B cell (primary cell): ENCODE measurements around the gene HASPIN. TPM values are rescaled to one million over a fixed set of nuclear protein-coding genes. Genes with fewer than 3 reads are reported as not detected.

Source experiments
- ATAC-seq: fragments of 200-7000 bp; cut with Tn5 transposase; one replicate; pipeline ENCODE4 v1.10.0; 2021; ENCODE audit warnings: low read depth, mild to moderate bottlenecking, moderate number of reproducible peaks, moderate library complexity
- CTCF ChIA-PET: fragments of 350-600 bp; sonication (Branson Sonifier 250); formaldehyde crosslinking; loops from one replicate; lab custom pipeline; 2021; ENCODE audit warnings: antibody characterized with exemption, inconsistent platforms; lab: Charles Lee
- POLR2A ChIA-PET: fragments of 350-600 bp; sonication (Branson Sonifier 250); formaldehyde crosslinking; loops from one replicate; lab custom pipeline; 2021; ENCODE audit warnings: antibody characterized with exemption; lab: Charles Lee
- DNase-seq: peaks from one replicate; pipeline ENCODE4 v3.0.0; 2013
- H2AFZ ChIP-seq: 2 replicates; pipeline ENCODE4 v1.6.1; 2012; ENCODE audit warnings: mild to moderate bottlenecking, low read depth, low read length; ENCODE audit not compliant: insufficient read depth, poor library complexity, severe bottlenecking
- H3K27ac ChIP-seq, 2 donors: 1 replicate in 1 of 2; 2 replicates in 1 of 2; pipeline ENCODE4 v1.5.1; 2012 to 2013; ENCODE audit warnings: low read length in 2 of 2, mild to moderate bottlenecking in 2 of 2, moderate library complexity in 1 of 2
- H3K27me3 ChIP-seq, 4 experiments: fragments of 200-600 bp in 1 of 4; sonication (generic) in 1 of 4; replicated peaks in 1 of 4; 1 replicate in 2 of 4; 2 replicates in 2 of 4; pipeline versions ENCODE4 v1.6.1 to v1.7.0; 2013 to 2016; ENCODE audit warnings: low read length in 3 of 4, mild to moderate bottlenecking in 2 of 4, mixed read lengths in 1 of 4, moderate library complexity in 1 of 4; ENCODE audit not compliant: insufficient read depth in 4 of 4, control insufficient read depth in 3 of 4; ENCODE audit errors: control extremely low read depth in 1 of 4
- H3K36me3 ChIP-seq, 2 experiments: replicated peaks in 1 of 2; 1 replicate in 1 of 2; 2 replicates in 1 of 2; pipeline versions ENCODE4 v1.6.1 to v1.7.1; 2013; ENCODE audit warnings: low read length in 1 of 2; ENCODE audit not compliant: insufficient read depth in 2 of 2, control insufficient read depth in 1 of 2; ENCODE audit errors: control extremely low read depth in 1 of 2, extremely low read depth in 1 of 2
- H3K4me1 ChIP-seq, 2 donors: fragments of 200-600 bp in 1 of 2; sonication (generic) in 1 of 2; 1 replicate in 1 of 2; 2 replicates in 1 of 2; pipeline versions ENCODE4 v1.5.1 to v1.6.1; 2013 to 2017; ENCODE audit warnings: low read length in 2 of 2; ENCODE audit not compliant: control insufficient read depth in 2 of 2, insufficient read depth in 2 of 2
- H3K4me2 ChIP-seq: replicated peaks from 2 replicates; pipeline ENCODE3; 2012; ENCODE audit warnings: mild to moderate bottlenecking, low read depth, low read length; ENCODE audit not compliant: poor library complexity, severe bottlenecking
- H3K4me3 ChIP-seq, 5 experiments: fragments of 200-600 bp in 1 of 5; sonication (generic) in 1 of 5; 1 replicate in 3 of 5; 2 replicates in 2 of 5; pipeline versions ENCODE4 v1.5.1 to v1.7.0; 2011 to 2016; ENCODE audit warnings: low read length in 4 of 5, mild to moderate bottlenecking in 4 of 5, low read depth in 2 of 5, control low read depth in 1 of 5, moderate library complexity in 1 of 5; ENCODE audit not compliant: insufficient read depth in 1 of 5; ENCODE audit errors: control extremely low read depth in 1 of 5, extremely low read depth in 1 of 5
- H3K79me2 ChIP-seq: fragments of 200-600 bp; sonication (generic); one replicate; pipeline ENCODE4 v1.6.0; 2016; ENCODE audit warnings: low read length; ENCODE audit not compliant: control insufficient read depth, insufficient read depth
- H3K9ac ChIP-seq: fragments of 200-600 bp; sonication (generic); 2 replicates; pipeline ENCODE4 v1.6.1; 2017; ENCODE audit warnings: mild to moderate bottlenecking, low read length, moderate library complexity
- H3K9me3 ChIP-seq, 3 donors: one replicate each; pipeline versions ENCODE4 v1.6.1 to v1.7.1; 2013; ENCODE audit warnings: low read length in 2 of 3; ENCODE audit not compliant: control insufficient read depth in 2 of 3, insufficient read depth in 1 of 3; ENCODE audit errors: control extremely low read depth in 1 of 3
- H4K20me1 ChIP-seq: 2 replicates; pipeline ENCODE4 v1.6.0; 2012; ENCODE audit warnings: mild to moderate bottlenecking, low read length; ENCODE audit not compliant: insufficient read depth, control insufficient read depth, poor library complexity, severe bottlenecking
- H3K27ac Mint-ChIP-seq: one replicate; pipeline ENCODE4 v1.8.0; 2021; ENCODE audit warnings: mixed read lengths
- H3K27me3 Mint-ChIP-seq: one replicate; pipeline ENCODE4 v1.8.0; 2021; ENCODE audit warnings: mixed read lengths
- H3K4me1 Mint-ChIP-seq: one replicate; pipeline ENCODE4 v1.8.0; 2021; ENCODE audit warnings: mixed read lengths
- H3K4me3 Mint-ChIP-seq: one replicate; pipeline ENCODE4 v1.8.0; 2021; ENCODE audit warnings: mixed read lengths
- H3K9me3 Mint-ChIP-seq: one replicate; pipeline ENCODE4 v1.8.0; 2022; ENCODE audit warnings: mixed read lengths; ENCODE audit not compliant: insufficient read depth
- EZH2 ChIP-seq: IDR thresholded peaks from 2 replicates; pipeline ENCODE4 v1.6.1; 2012; ENCODE audit warnings: borderline replicate concordance, low read depth, mild to moderate bottlenecking, moderate library complexity, low read length; ENCODE audit not compliant: insufficient read depth, poor library complexity, severe bottlenecking
- WGBS: methylation state at CpG from one replicate; pipeline ENCODE4 v1.1.5; 2013; ENCODE audit warnings: missing lambda C conversion rate; ENCODE audit not compliant: insufficient coverage; 5-methylcytosine and 5-hydroxymethylcytosine counted together
- intact Hi-C: fragments of 100-400 bp; cut with micrococcal nuclease; formaldehyde crosslinking; loops from one replicate; pipeline ENCODE4 v1.10.0; 2022
- polyA plus RNA-seq: library from polyadenylated mRNA; depleted of rRNA; stranded (reverse); fragments of >200 nt; gene quantifications from 2 replicates; pipeline ENCODE4 v1.2.3, GENCODE V29; 2012
- total RNA-seq, 2 donors: library from RNA; stranded (reverse); fragments of 120-200 nt in 1 of 2; gene quantifications; 1 replicate in 1 of 2; 2 replicates in 1 of 2; pipeline versions ENCODE4 v1.2.3 to v1.2.4, GENCODE V29; 2013 to 2022
- TF ChIP-seq, protein P1 (sequence below): fragments of 200-600 bp; IDR thresholded peaks from one replicate; pipeline ENCODE4 v1.8.0; 2022; ENCODE audit warnings: antibody characterized with exemption, mild to moderate bottlenecking

Gene HASPIN
- total and polyA plus RNA-seq, 2 donors (not counting 1 experiment from before 2014, with no cell fraction given): 0.28 to 3.1 TPM

DNA sequence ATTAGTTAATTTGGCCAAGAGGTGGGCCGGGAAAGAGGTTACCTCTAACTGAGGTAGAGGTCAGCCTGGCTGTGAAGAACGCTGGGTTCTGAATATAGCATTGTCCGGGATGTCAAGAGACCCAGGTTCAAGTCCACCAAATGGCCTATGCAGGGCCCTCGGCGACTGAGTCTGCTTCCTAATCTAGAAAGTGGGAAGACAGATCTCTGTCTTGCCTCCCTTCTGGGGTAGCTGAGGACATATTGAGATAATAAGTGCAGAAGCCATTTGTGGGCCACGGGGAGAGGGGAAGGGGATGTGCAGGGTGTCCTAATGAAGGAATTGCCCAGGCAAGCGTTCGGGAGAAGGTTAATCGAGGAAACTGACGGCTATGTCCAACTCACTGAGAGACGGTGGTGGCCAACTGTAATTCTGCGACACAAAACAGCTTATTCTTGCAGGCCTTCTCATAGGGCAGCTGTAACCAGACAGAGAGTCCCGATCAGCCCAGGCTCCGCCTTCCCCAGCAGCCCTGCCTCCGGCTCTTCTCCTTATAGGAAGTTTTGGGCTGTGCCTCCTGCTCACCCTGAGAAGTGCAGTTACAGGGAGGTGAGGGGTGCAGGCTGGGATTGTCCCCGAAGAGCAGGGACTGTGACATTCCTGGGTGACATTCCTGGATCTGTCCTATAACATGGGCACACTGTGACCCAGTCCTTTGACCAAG is 15.9 kb downstream of the HASPIN start:
- no peak overlapping the region for H3K4me3 ChIP-seq
- peaks cover 11% of the 10 kb centered on the region for H3K79me2 ChIP-seq
- H3K27me3 ChIP-seq: no peaks in the 10 kb centered on the region
- H4K20me1 ChIP-seq: no peaks in the 10 kb centered on the region
- no peak for DNase-seq
- POLR2A ChIA-PET: interaction anchor here (1.0 to 1.2 kb wide), 3 partner anchors 57 to 104 kb away, joined by 3 to 6 read pairs (median 3); no protein-coding TSS in a partner anchor
- H3K9me3 ChIP-seq: peaks cover 0 to 9% (median 0%) of the 10 kb centered on the region in 3 donors
- over 99% methylated on average over 16 of the region's 16 CpGs for whole genome bisulfite sequencing
- no peak overlapping the region for H3K9ac ChIP-seq
- Mint-ChIP-seq H3K27ac (peak overlapping the region; percentile 50), H3K4me1 (peaks cover 33% of the 10 kb centered on the region), H3K27me3 (no peaks in the 10 kb centered on the region), H3K9me3 (no peaks in the 10 kb centered on the region), H3K4me3 (no peak overlapping the region)
- H3K27ac ChIP-seq: no peak overlapping the region
- TF ChIP-seq, protein P1, sequence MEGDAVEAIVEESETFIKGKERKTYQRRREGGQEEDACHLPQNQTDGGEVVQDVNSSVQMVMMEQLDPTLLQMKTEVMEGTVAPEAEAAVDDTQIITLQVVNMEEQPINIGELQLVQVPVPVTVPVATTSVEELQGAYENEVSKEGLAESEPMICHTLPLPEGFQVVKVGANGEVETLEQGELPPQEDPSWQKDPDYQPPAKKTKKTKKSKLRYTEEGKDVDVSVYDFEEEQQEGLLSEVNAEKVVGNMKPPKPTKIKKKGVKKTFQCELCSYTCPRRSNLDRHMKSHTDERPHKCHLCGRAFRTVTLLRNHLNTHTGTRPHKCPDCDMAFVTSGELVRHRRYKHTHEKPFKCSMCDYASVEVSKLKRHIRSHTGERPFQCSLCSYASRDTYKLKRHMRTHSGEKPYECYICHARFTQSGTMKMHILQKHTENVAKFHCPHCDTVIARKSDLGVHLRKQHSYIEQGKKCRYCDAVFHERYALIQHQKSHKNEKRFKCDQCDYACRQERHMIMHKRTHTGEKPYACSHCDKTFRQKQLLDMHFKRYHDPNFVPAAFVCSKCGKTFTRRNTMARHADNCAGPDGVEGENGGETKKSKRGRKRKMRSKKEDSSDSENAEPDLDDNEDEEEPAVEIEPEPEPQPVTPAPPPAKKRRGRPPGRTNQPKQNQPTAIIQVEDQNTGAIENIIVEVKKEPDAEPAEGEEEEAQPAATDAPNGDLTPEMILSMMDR: no peak
- no peak for TF ChIP-seq EZH2
- CTCF ChIA-PET: interaction anchor here (0.7 to 13.4 kb wide), 14 partner anchors 7 to 265 kb away, joined by 3 to 482 read pairs (median 26); partner anchors contain the start of genes HASPIN and NCBP3
- H2AFZ ChIP-seq: no peak overlapping the region
- intact Hi-C loops: loop anchor here (5.0 to 10.0 kb wide), 2 partner anchors 335 to 692 kb away; no protein-coding TSS in a partner anchor
- no peaks in the 10 kb centered on the region for H3K36me3 ChIP-seq
- peaks cover 7 to 32% of the 10 kb centered on the region in 2 donors for H3K4me1 ChIP-seq
- no peak for ATAC-seq
- no peak overlapping the region for H3K4me2 ChIP-seq

DNA sequence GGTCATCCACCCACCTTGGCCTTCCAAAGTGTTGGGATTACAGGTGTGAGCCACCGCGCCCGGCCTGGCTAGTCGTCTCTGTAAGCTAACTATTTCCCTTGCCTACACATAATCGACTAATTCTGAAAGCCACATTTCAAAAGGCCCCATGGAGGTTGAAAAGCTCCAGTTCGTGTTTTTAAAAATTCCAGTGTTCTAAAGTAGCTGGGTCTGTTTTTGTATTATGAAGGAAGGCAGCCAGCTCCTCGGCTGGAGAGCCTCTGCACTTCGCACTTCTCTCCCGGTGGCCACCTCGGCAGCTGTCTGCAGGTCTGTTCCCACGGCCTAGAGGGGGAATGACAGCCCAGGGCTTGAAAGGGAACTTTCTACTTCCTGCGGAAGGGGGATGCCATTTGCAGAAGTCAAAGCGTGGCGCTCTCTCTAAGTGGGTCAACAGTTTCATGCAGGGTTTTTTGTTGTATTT is 16.9 kb downstream of the HASPIN start:
- Histone ChIP-seq H3K9me3 (peaks cover 0 to 9% (median 0%) of the 10 kb centered on the region in 3 donors), H3K4me2 (peak overlapping the region; percentile 48), H3K4me1 (peaks cover 7 to 32% of the 10 kb centered on the region in 2 donors), H3K79me2 (peaks cover 11% of the 10 kb centered on the region), H2AFZ (peak overlapping the region; percentile 66), H3K4me3 (no peak overlapping the region), H3K27ac (peak overlapping the region; percentile 24 to 26), H3K9ac (no peak overlapping the region), H4K20me1 (no peaks in the 10 kb centered on the region), H3K27me3 (no peaks in the 10 kb centered on the region), H3K36me3 (no peaks in the 10 kb centered on the region)
- CTCF ChIA-PET: interaction anchor here (0.9 to 10.1 kb wide), 8 partner anchors 8 to 138 kb away, joined by 4 to 482 read pairs (median 40); partner anchors contain the start of gene HASPIN
- peak overlapping the region; percentile 79 for H3K27ac Mint-ChIP-seq
- H3K9me3 Mint-ChIP-seq: no peaks in the 10 kb centered on the region
- WGBS: 22% methylated on average over 10 of the region's 14 CpGs
- TF ChIP-seq, protein P1: no peak
- no peak for TF ChIP-seq EZH2
- DNase-seq (peak; percentile 74), ATAC-seq (peak; percentile 42)
- H3K4me3 Mint-ChIP-seq: peak overlapping the region; percentile 62
- POLR2A ChIA-PET: interaction anchor here (0.6 to 1.2 kb wide), 6 partner anchors 20 to 218 kb away, joined by 3 to 15 read pairs (median 6); no protein-coding TSS in a partner anchor
- H3K4me1 Mint-ChIP-seq: peaks cover 33% of the 10 kb centered on the region
- H3K27me3 Mint-ChIP-seq: no peaks in the 10 kb centered on the region
- intact Hi-C loops: no loop called here
